BJ (cell line): Measurements from ENCODE around the gene COBLL1. TPM values are rescaled to one million over a fixed set of nuclear protein-coding genes. Genes with fewer than 3 reads are reported as not detected.

ENCODE experiments used
- CTCF ChIA-PET: fragments of 350-600 bp; formaldehyde crosslinking; extraction: SDS; loops from one replicate; lab custom pipeline; 2021; ENCODE audit warnings: antibody characterized with exemption, inconsistent platforms; lab: Yijun Ruan, JAX
- POLR2A ChIA-PET: fragments of 300-600 bp; sonication (Branson Sonifier 250); formaldehyde crosslinking; extraction: SDS; loops from one replicate; lab custom pipeline; 2021; ENCODE audit warnings: antibody characterized with exemption; lab: Charles Lee
- DNase-seq: peaks from one replicate; pipeline ENCODE4 v3.0.0-alpha.2; 2011; ENCODE audit warnings: low read depth
- H3K27me3 ChIP-seq: 2 replicates; pipeline ENCODE4 v1.6.0; 2011; ENCODE audit warnings: low read length; ENCODE audit not compliant: control insufficient read depth, insufficient read depth
- H3K36me3 ChIP-seq: 2 replicates; pipeline ENCODE4 v1.5.1; 2011; ENCODE audit warnings: low read length; ENCODE audit not compliant: control insufficient read depth, insufficient read depth
- H3K4me3 ChIP-seq: 2 replicates; pipeline ENCODE4 v1.5.1; 2011; ENCODE audit warnings: low read depth, mild to moderate bottlenecking, control low read depth, low read length
- CTCF ChIP-seq: IDR thresholded peaks from 2 replicates; pipeline ENCODE4 v1.5.1; 2011; ENCODE audit warnings: low read depth, mild to moderate bottlenecking, control low read depth, inconsistent platforms, low read length, moderate library complexity; ENCODE audit not compliant: insufficient read depth
- polyA plus RNA-seq: library from polyadenylated mRNA; depleted of rRNA; stranded (reverse); fragments of >200 nt; gene quantifications from 2 replicates; pipeline ENCODE4 v1.2.3, GENCODE V29; 2011

Gene COBLL1
- polyA plus RNA-seq, 1 experiment, result 34.2 TPM

- Histone ChIP-seq H3K36me3 (no peaks in the 10 kb centered on the region), H3K4me3 (no peak overlapping the region), H3K27me3 (no peaks in the 10 kb centered on the region)
- POLR2A ChIA-PET, result no interaction called here
- DNase-seq, result no peak
- no peak for TF ChIP-seq CTCF
- CTCF ChIA-PET, result interaction anchor here (0.9 kb wide), 1 partner anchor 33 kb away, joined by 3 read pairs; no protein-coding TSS in a partner anchor
These were observed 60.9 kb downstream of the COBLL1 start for GRCh38 chr2:164780611-164781178.

- no peak for TF ChIP-seq CTCF
- no peaks in the 10 kb centered on the region for H3K36me3 ChIP-seq
- no peak overlapping the region for H3K4me3 ChIP-seq
- no peak for DNase-seq
- POLR2A ChIA-PET, result interaction anchor here (0.6 kb wide), 1 partner anchor 113 kb away, joined by 3 read pairs; no protein-coding TSS in a partner anchor
- CTCF ChIA-PET, result interaction anchor here (0.9 kb wide), 2 partner anchors 17 to 34 kb away, joined by 3 to 4 read pairs; no protein-coding TSS in a partner anchor
- no peaks in the 10 kb centered on the region for H3K27me3 ChIP-seq
These were observed 62.1 kb downstream of the COBLL1 start for GRCh38 chr2:164779383-164780057.

GRCh38 chr2:164778723-164779122 lies 62.9 kb downstream of the COBLL1 start:
- POLR2A ChIA-PET, result no interaction called here
- TF ChIP-seq CTCF, result no peak
- no peaks in the 10 kb centered on the region for H3K27me3 ChIP-seq
- DNase-seq, result no peak
- CTCF ChIA-PET, result no interaction called here
- H3K4me3 ChIP-seq, result no peak overlapping the region
- H3K36me3 ChIP-seq, result no peaks in the 10 kb centered on the region

- Histone ChIP-seq H3K36me3 (no peaks in the 10 kb centered on the region), H3K27me3 (no peaks in the 10 kb centered on the region), H3K4me3 (no peak overlapping the region)
- no peak for TF ChIP-seq CTCF
- CTCF ChIA-PET, result no interaction called here
- POLR2A ChIA-PET, result no interaction called here
- DNase-seq, result no peak
These were observed 63.7 kb downstream of the COBLL1 start for GRCh38 chr2:164777847-164778461.

- Histone ChIP-seq H3K27me3 (no peaks in the 10 kb centered on the region), H3K36me3 (no peaks in the 10 kb centered on the region), H3K4me3 (no peak overlapping the region)
- no peak for TF ChIP-seq CTCF
- ChIA-PET POLR2A (no interaction called here), CTCF (interaction anchor here (1.6 kb wide), 1 partner anchor 36 kb away, joined by 3 read pairs; no protein-coding TSS in a partner anchor)
- no peak for DNase-seq
These were observed 68.0 kb downstream of the COBLL1 start for GRCh38 chr2:164773635-164774034.
